Activated CD8-positive, alpha-beta T cell treated with anti-CD3 and anti-CD28 coated beads for 36 hours (primary cell): ENCODE data around the gene LMX1B. TPM values are rescaled to one million over a fixed set of nuclear protein-coding genes. Genes with fewer than 3 reads are reported as not detected.
"Not testable (repeated sequence)": the region's sequence is repeated elsewhere in the genome, so short reads cannot be mapped to it uniquely, and the experiment has no call there.

ENCODE experiments used
- ATAC-seq: fragments of 200-7000 bp; cut with Tn5 transposase; one replicate; pipeline ENCODE4 v1.10.0; 2021; ENCODE audit warnings: mild to moderate bottlenecking, moderate library complexity
- CTCF ChIA-PET: fragments of 350-600 bp; sonication (Branson Sonifier 250); formaldehyde crosslinking; loops from one replicate; lab custom pipeline; 2021; ENCODE audit warnings: antibody characterized with exemption; lab: Charles Lee
- POLR2A ChIA-PET: fragments of 350-600 bp; sonication (Branson Sonifier 250); formaldehyde crosslinking; loops from one replicate; lab custom pipeline; 2021; ENCODE audit warnings: antibody characterized with exemption; lab: Charles Lee
- DNase-seq: peaks from one replicate; pipeline ENCODE4 v3.0.0-alpha.2; 2020
- H3K27ac Mint-ChIP-seq: one replicate; pipeline ENCODE4 v1.8.0; 2021; ENCODE audit warnings: mild to moderate bottlenecking, mixed read lengths
- H3K27me3 Mint-ChIP-seq: one replicate; pipeline ENCODE4 v1.8.0; 2021; ENCODE audit warnings: mixed read lengths
- H3K36me3 Mint-ChIP-seq: one replicate; pipeline ENCODE4 v1.8.0; 2021; ENCODE audit warnings: low read depth, mixed read lengths
- H3K4me1 Mint-ChIP-seq: one replicate; pipeline ENCODE4 v1.8.0; 2021; ENCODE audit warnings: low read depth, mixed read lengths
- H3K4me3 Mint-ChIP-seq: one replicate; pipeline ENCODE4 v1.8.0; 2021; ENCODE audit warnings: mild to moderate bottlenecking, moderate library complexity, mixed read lengths
- H3K9me3 Mint-ChIP-seq: one replicate; pipeline ENCODE4 v1.8.0; 2021; ENCODE audit warnings: mixed read lengths
- CTCF ChIP-seq: fragments of 200-600 bp; IDR thresholded peaks from one replicate; pipeline ENCODE4 v1.8.0; 2022; ENCODE audit warnings: antibody characterized with exemption, mild to moderate bottlenecking
- intact Hi-C: fragments of 100-400 bp; cut with micrococcal nuclease; formaldehyde crosslinking; loops from one replicate; pipeline ENCODE4 v1.10.0; 2022
- total RNA-seq, 2 experiments: library from RNA; stranded (reverse); gene quantifications; one replicate each; pipeline ENCODE4 v1.2.3, GENCODE V29; 2021

Gene LMX1B
- total RNA-seq, 2 experiments from 2014 or later, result not detected

GRCh38 chr9:126715382-126715781, 101.7 kb downstream of the LMX1B start:
- POLR2A ChIA-PET, result interaction anchor here (0.6 kb wide), 2 partner anchors 10 to 19 kb away, joined by 4 to 5 read pairs; no protein-coding TSS in a partner anchor
- intact Hi-C loops, result no loop called here
- no peak for ATAC-seq
- CTCF ChIA-PET, result interaction anchor here (1.7 to 1.9 kb wide), 2 partner anchors 9 to 66 kb away, joined by 8 read pairs; no protein-coding TSS in a partner anchor
- Mint-ChIP-seq H3K4me3 (no peak overlapping the region), H3K27ac (no peak overlapping the region), H3K4me1 (peaks cover 19% of the 10 kb centered on the region), H3K27me3 (no peaks in the 10 kb centered on the region), H3K9me3 (no peaks in the 10 kb centered on the region), H3K36me3 (no peaks in the 10 kb centered on the region)
- TF ChIP-seq CTCF, result no peak
- DNase-seq, result no peak

GRCh38 chr9:126717441-126717840, 103.7 kb downstream of the LMX1B start:
- intact Hi-C loops, DNase-seq, H3K27ac Mint-ChIP-seq, POLR2A ChIA-PET, ATAC-seq, H3K36me3 Mint-ChIP-seq, H3K9me3 Mint-ChIP-seq, H3K4me3 Mint-ChIP-seq, H3K27me3 Mint-ChIP-seq: not testable (repeated sequence)
- CTCF ChIA-PET, result interaction anchor here (5.1 kb wide), 1 partner anchor 12 kb away, joined by 79 read pairs; no protein-coding TSS in a partner anchor
- peaks cover 39% of the 10 kb centered on the region for H3K4me1 Mint-ChIP-seq

- intact Hi-C loops, result no loop called here
- TF ChIP-seq CTCF, result no peak
- POLR2A ChIA-PET, result no interaction called here
These were observed 105.9 kb downstream of the LMX1B start for GRCh38 chr9:126719618-126720031.

DNA sequence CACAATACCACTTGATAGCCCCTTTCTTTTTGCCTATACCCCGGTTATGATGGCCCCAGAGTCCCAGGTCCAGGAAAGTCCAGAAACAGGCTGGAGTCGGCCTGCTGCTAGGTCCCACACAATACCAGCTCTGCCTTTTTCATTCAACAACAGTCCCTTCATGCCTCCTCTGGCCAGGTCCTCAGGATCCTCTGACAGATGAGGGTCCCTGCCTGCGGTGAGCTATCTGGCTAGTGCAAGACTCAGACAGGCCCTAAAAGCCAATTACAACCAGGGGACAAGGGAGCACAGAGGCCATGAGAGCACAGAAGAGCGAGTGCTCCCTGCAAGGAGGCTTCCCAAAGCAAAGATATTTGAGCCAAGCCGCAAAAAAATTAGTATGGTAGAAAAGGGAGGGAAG, 106.3 kb downstream of the LMX1B start:
- intact Hi-C loops, result no loop called here
- ATAC-seq, result no peak
- H3K4me1 Mint-ChIP-seq, result peaks cover 43% of the 10 kb centered on the region
- H3K27me3 Mint-ChIP-seq, result no peaks in the 10 kb centered on the region
- no peak for DNase-seq
- H3K27ac Mint-ChIP-seq, result peak overlapping the region; percentile 87
- H3K4me3 Mint-ChIP-seq, result peak overlapping the region; percentile 0
- H3K36me3 Mint-ChIP-seq, result no peaks in the 10 kb centered on the region
- TF ChIP-seq CTCF, result no peak
- H3K9me3 Mint-ChIP-seq, result no peaks in the 10 kb centered on the region
- ChIA-PET POLR2A (interaction anchor here (1.0 kb wide), 1 partner anchor 15 kb away, joined by 3 read pairs; no protein-coding TSS in a partner anchor), CTCF (interaction anchor here (0.9 to 5.1 kb wide), 4 partner anchors 9 to 62 kb away, joined by 4 to 79 read pairs (median 4); no protein-coding TSS in a partner anchor)

More at GRCh38 chr9:126719618-126720031, 105.9 kb downstream of the LMX1B start:
- Mint-ChIP-seq H3K9me3 (no peaks in the 10 kb centered on the region), H3K36me3 (no peaks in the 10 kb centered on the region), H3K27ac (peak overlapping the region; percentile 87), H3K27me3 (no peaks in the 10 kb centered on the region), H3K4me3 (peak overlapping the region; percentile 0), H3K4me1 (peaks cover 43% of the 10 kb centered on the region)
- ATAC-seq (peak; percentile 52), DNase-seq (peak; percentile 90)
- CTCF ChIA-PET, result interaction anchor here (1.0 to 5.1 kb wide), 3 partner anchors 9 to 62 kb away, joined by 4 to 79 read pairs (median 4); no protein-coding TSS in a partner anchor

DNA sequence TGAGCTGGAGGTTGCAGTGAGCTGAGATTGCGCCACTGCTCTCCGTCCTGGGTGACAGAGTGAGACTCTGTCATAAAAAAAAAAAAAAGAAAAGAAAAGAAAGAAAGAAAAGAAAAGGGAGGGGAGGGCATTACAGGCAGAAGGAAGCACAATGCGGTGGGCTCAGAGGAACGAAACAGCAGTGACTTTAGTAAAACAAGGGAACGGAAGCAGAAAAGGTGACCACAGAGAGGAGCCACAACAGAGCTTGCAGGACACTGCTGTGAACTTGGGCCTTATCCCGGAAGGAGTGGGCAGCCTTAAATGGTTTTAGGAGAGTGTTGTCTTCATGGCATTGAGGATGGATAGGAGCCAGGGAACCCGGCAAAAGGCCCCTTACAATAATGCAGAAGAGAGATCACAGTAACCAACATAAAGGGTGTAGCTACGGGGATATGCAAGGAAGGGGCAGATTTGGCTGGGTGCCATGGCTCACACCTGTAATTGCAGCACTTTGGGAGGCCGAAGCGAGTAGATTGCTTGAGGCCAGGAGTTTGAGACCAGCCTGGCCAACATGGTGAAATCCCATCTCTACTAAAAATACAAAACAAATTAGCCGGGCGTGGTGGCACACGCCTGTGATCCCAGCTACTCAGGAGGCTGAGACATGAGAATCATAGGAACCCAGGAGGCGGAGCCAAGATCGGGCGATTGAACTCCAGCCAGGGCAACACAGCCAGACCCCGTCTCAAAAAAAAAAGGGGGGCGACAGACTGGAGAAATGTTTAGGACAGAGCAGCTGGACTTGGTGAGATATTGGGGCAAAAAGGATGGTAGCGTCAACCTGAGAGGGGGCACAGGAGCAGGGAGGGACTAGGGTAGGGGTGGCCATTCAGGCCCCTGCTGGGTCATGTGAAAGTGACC, 107.2 kb downstream of the LMX1B start:
- Mint-ChIP-seq H3K36me3 (no peaks in the 10 kb centered on the region), H3K9me3 (no peaks in the 10 kb centered on the region), H3K4me1 (peaks cover 43% of the 10 kb centered on the region), H3K27ac (peak overlapping the region; percentile 88), H3K27me3 (no peaks in the 10 kb centered on the region), H3K4me3 (peak overlapping the region; percentile 71)
- ATAC-seq (no peak), DNase-seq (peak; percentile 61)
- no peak for TF ChIP-seq CTCF
- ChIA-PET POLR2A (interaction anchor here (1.0 to 1.3 kb wide), 3 partner anchors 15 to 84 kb away, joined by 3 to 6 read pairs (median 4); partner anchors contain the start of gene ZBTB43), CTCF (interaction anchor here (0.9 to 5.1 kb wide), 5 partner anchors 10 to 61 kb away, joined by 4 to 79 read pairs (median 4); no protein-coding TSS in a partner anchor)
- intact Hi-C loops, result no loop called here
